Measurements from ENCODE around the gene CPN1.

The CPN1 gene

DNA sequence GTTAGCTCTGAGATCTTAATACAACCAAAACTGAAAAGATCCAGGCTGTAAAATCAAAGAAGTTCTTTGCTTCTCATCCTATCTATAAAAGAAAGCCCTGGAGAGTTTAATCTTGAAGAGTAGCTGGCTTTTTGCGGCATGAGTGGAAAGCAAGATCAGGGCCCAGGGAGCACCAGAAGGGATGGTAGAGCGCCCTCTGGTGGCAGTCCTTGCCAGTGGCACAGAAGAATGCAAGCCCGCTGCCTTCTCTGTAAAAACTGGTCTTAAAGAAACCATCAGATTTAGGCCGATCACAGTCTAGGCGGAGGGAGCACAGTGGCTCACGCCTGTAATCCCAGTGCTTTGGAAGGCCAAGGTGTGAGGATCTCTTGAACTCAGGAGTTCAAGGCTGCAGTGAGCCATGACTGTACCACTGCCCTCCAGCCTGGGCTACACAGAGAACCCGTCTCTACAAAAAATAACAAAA is 35.6 kb downstream of the CPN1 start:
- Histone ChIP-seq H3K4me1 (ENCODE audit: control insufficient read depth, insufficient read depth, low read length) (peaks cover 2% of the 10 kb centered on the region), H3K27ac (ENCODE audit: low read length) (no peak overlapping the region), H3K36me3 (ENCODE audit: control insufficient read depth in 2 of 2, insufficient read depth in 2 of 2, low read length in 2 of 2) (no peaks in the 10 kb centered on the region), H3K9me3 (ENCODE audit: control insufficient read depth in 2 of 2, low read length in 2 of 2) (no peaks in the 10 kb centered on the region), H3K27me3 (ENCODE audit: control insufficient read depth in 1 of 2, insufficient read depth in 2 of 2, low read length in 2 of 2) (no peaks in the 10 kb centered on the region), H3K9ac (ENCODE audit: low read length in 2 of 2) (no peak overlapping the region), H3K4me3 (ENCODE audit: low read length in 2 of 2) (no peak overlapping the region)

DNA sequence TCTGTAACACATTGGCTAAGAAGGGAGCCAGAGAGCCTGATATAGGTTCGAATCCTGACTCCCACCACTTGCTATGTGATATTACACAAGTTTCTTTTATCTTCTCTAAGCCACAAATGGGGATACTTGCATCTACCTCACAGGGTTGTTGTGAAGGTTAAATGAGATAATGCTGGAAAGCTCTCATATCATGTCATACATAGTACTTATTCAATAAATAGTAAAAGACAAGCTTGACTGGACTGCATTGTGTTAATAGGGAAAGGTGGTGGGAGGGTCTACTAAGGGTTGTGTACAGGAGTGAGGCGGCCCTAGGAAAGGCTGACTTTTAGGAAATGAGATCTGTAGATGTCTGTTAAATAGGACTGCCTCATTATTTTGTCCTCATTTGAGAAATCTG is 36.1 kb downstream of the CPN1 start:
- no peaks in the 10 kb centered on the region for H3K36me3 ChIP-seq (ENCODE audit: control insufficient read depth in 2 of 2, insufficient read depth in 2 of 2, low read length in 2 of 2)
- no peak overlapping the region for H3K4me3 ChIP-seq (ENCODE audit: low read length in 2 of 2)
- no peaks in the 10 kb centered on the region for H3K27me3 ChIP-seq (ENCODE audit: control insufficient read depth in 1 of 2, insufficient read depth in 2 of 2, low read length in 2 of 2)
- no peak overlapping the region for H3K9ac ChIP-seq (ENCODE audit: low read length in 2 of 2)
- H3K4me1 ChIP-seq (ENCODE audit: control insufficient read depth, insufficient read depth, low read length) = peaks cover 2% of the 10 kb centered on the region
- H3K9me3 ChIP-seq (ENCODE audit: control insufficient read depth in 2 of 2, low read length in 2 of 2) = no peaks in the 10 kb centered on the region
- no peak overlapping the region for H3K27ac ChIP-seq (ENCODE audit: low read length)

DNA sequence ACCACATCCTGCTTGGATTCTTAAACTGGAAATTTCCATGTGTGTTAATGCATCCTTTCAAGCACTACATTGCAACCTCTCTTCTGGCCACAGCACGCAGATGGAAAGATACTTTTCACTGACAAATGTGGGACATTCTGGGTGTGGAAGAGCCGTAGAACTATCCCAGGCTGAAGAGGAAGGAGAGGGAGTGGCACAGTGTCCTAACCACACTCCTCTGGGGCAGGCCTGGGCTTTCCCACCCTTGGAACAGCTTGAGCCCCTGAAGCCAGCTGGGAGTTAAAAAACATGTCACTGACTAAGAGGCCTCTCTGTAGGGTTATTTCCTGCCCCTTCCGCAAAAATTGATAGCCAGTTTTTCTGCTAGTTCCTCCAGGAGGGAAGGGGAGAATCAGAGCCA is 37.9 kb downstream of the CPN1 start:
- H3K27ac ChIP-seq (ENCODE audit: low read length) = peak overlapping the region; percentile 11
- H3K4me1 ChIP-seq (ENCODE audit: control insufficient read depth, insufficient read depth, low read length) = peaks cover 2% of the 10 kb centered on the region
- no peaks in the 10 kb centered on the region for H3K36me3 ChIP-seq (ENCODE audit: control insufficient read depth in 2 of 2, insufficient read depth in 2 of 2, low read length in 2 of 2)
- H3K9me3 ChIP-seq (ENCODE audit: control insufficient read depth in 2 of 2, low read length in 2 of 2) = no peaks in the 10 kb centered on the region
- no peaks in the 10 kb centered on the region for H3K27me3 ChIP-seq (ENCODE audit: control insufficient read depth in 1 of 2, insufficient read depth in 2 of 2, low read length in 2 of 2)
- no peak overlapping the region for H3K4me3 ChIP-seq (ENCODE audit: low read length in 2 of 2)
- no peak overlapping the region for H3K9ac ChIP-seq (ENCODE audit: low read length in 2 of 2)

DNA sequence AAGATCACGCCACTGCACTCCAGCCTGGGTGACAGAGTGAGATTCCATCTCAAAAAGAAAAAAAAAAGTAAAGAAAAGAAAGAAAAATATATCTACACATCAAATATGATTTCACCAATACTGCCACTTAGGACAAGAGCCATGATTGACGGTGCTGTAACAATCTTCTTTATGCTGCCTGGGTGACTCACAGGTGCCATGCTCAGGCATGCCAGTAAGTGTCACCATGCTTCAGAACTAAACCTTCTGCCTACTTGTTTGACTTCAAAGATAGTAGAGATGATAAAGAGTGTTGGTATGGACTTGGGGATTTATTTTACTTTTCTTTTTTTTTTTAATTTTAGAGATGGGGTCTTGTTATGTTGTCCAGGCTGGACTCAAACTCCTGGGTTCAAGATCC is 38.3 kb downstream of the CPN1 start:
- H3K36me3 ChIP-seq (ENCODE audit: control insufficient read depth in 2 of 2, insufficient read depth in 2 of 2, low read length in 2 of 2) = no peaks in the 10 kb centered on the region
- H3K27ac ChIP-seq (ENCODE audit: low read length) = no peak overlapping the region
- no peak overlapping the region for H3K4me3 ChIP-seq (ENCODE audit: low read length in 2 of 2)
- H3K9ac ChIP-seq (ENCODE audit: low read length in 2 of 2) = no peak overlapping the region
- H3K4me1 ChIP-seq (ENCODE audit: control insufficient read depth, insufficient read depth, low read length) = peaks cover 2% of the 10 kb centered on the region
- H3K9me3 ChIP-seq (ENCODE audit: control insufficient read depth in 2 of 2, low read length in 2 of 2) = no peaks in the 10 kb centered on the region
- H3K27me3 ChIP-seq (ENCODE audit: control insufficient read depth in 1 of 2, insufficient read depth in 2 of 2, low read length in 2 of 2) = no peaks in the 10 kb centered on the region

DNA sequence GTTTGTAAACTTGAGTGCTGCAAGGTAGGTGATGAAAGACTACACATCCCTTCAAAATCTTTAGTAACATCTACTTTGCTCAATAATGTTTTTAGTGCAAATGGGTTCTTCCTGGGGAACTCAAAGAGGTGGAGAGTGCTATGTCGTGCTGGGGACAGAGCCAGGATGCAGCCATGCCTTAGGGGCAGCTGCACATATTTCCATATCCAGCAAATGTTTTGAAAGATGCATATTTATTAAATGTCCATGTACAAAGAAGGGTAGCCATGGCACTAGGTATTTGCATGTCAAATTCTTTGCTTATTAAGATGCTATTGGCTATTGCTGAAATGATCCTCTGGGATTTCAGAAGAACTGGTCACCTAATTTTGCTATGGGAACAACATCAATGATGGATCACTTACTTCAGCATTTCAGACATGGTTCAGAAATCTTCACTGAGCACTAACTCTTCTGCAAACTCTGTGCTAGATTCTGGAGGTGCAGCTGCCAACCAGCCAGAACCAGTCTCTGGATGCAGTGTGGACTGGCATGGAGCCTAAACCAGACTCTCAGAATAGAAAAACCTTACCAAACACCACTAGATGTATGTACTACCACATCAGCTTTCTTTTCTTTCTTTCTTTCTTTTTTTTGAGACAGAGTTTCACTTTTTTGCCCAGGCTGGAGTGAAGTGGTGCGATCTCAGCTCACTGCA is 40.2 kb downstream of the CPN1 start:
- Histone ChIP-seq H3K4me1 (ENCODE audit: control insufficient read depth, insufficient read depth, low read length) (peaks cover 2% of the 10 kb centered on the region), H3K27me3 (ENCODE audit: control insufficient read depth in 1 of 2, insufficient read depth in 2 of 2, low read length in 2 of 2) (no peaks in the 10 kb centered on the region), H3K9ac (ENCODE audit: low read length in 2 of 2) (no peak overlapping the region), H3K27ac (ENCODE audit: low read length) (no peak overlapping the region), H3K36me3 (ENCODE audit: control insufficient read depth in 2 of 2, insufficient read depth in 2 of 2, low read length in 2 of 2) (no peaks in the 10 kb centered on the region), H3K4me3 (ENCODE audit: low read length in 2 of 2) (no peak overlapping the region), H3K9me3 (ENCODE audit: control insufficient read depth in 2 of 2, low read length in 2 of 2) (no peaks in the 10 kb centered on the region)

DNA sequence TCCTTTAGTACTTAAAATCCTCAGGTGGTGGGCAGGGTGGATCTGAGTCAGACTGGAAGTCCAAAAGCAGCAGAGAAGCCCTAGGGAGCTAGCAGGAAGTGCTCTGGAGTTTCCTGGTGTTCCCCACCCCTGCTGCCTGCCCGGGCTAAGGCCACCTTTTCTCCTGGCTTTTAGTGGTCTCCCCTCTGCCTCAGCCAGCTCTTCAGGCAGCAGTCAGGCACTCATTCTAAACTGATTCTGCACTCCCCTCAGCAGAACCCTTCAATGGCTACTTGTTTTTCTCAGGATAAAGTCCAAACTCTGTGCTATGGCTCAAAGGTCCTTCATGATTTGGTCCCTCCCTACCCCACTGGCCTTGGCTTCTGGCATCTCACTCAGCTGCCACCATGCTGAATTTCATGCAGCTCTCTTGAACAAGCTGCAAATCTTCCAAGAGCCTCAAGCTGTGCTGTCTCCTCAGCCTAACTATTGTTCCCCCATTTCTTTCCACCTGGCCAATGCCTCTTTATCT is 43.1 kb downstream of the CPN1 start:
- H3K9ac ChIP-seq (ENCODE audit: low read length in 2 of 2) = no peak overlapping the region
- H3K4me1 ChIP-seq (ENCODE audit: control insufficient read depth, insufficient read depth, low read length) = peaks cover 1% of the 10 kb centered on the region
- H3K4me3 ChIP-seq (ENCODE audit: low read length in 2 of 2) = no peak overlapping the region
- H3K36me3 ChIP-seq (ENCODE audit: control insufficient read depth in 2 of 2, insufficient read depth in 2 of 2, low read length in 2 of 2) = no peaks in the 10 kb centered on the region
- no peak overlapping the region for H3K27ac ChIP-seq (ENCODE audit: low read length)
- H3K27me3 ChIP-seq (ENCODE audit: control insufficient read depth in 1 of 2, insufficient read depth in 2 of 2, low read length in 2 of 2) = no peaks in the 10 kb centered on the region
- no peaks in the 10 kb centered on the region for H3K9me3 ChIP-seq (ENCODE audit: control insufficient read depth in 2 of 2, low read length in 2 of 2)

DNA sequence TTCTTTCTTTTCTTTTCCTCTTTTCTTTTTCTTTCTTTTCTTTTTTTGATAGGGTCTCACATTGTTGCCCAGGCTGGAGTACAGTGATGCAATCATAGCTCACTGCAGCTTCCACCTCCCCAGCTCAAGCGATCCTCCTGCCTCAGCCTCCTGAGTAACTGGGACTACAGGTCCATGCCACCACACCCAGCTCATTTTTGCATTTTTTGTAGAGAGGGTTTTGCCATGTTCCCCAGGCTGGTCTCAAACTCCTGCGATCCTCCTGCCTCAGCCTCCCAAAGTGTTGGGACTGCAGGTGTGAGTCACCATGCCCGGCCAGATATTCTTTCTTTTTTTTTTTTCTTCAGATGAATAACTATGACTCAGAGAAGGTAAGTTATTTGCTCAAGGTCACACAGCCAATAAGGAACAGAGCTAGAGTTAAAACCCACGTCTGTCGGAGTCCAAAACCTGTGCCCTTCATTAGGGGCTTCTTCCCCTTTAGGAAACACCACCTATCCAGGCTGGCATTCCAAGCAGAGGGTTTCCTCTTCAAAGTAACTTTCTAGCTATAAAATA is 43.8 kb downstream of the CPN1 start:
- Histone ChIP-seq H3K9ac (ENCODE audit: low read length in 2 of 2) (no peak overlapping the region), H3K27me3 (ENCODE audit: control insufficient read depth in 1 of 2, insufficient read depth in 2 of 2, low read length in 2 of 2) (no peaks in the 10 kb centered on the region), H3K36me3 (ENCODE audit: control insufficient read depth in 2 of 2, insufficient read depth in 2 of 2, low read length in 2 of 2) (no peaks in the 10 kb centered on the region), H3K9me3 (ENCODE audit: control insufficient read depth in 2 of 2, low read length in 2 of 2) (no peaks in the 10 kb centered on the region), H3K27ac (ENCODE audit: low read length) (no peak overlapping the region), H3K4me3 (ENCODE audit: low read length in 2 of 2) (no peak overlapping the region), H3K4me1 (ENCODE audit: control insufficient read depth, insufficient read depth, low read length) (no peaks in the 10 kb centered on the region)

DNA sequence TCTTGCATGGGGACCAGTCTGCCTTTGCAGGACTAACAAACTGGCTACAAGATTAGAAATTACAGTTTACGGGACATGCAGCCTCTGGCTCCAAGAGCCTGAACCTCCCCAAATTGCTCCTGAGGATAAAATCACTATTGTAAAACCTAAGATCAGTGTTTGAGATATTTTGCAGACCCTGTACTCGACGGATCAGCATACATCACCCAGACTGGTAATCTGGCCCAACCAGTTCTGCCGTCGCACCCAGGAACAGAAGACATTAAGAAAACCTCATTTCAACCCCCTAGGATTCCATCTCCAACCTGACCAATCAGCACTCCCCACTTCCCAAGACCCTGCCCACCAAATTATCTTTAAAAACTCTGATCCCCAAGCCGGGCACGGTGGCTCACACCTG is 44.8 kb downstream of the CPN1 start:
- no peaks in the 10 kb centered on the region for H3K27me3 ChIP-seq (ENCODE audit: control insufficient read depth in 1 of 2, insufficient read depth in 2 of 2, low read length in 2 of 2)
- no peaks in the 10 kb centered on the region for H3K36me3 ChIP-seq (ENCODE audit: control insufficient read depth in 2 of 2, insufficient read depth in 2 of 2, low read length in 2 of 2)
- no peak overlapping the region for H3K27ac ChIP-seq (ENCODE audit: low read length)
- H3K4me1 ChIP-seq (ENCODE audit: control insufficient read depth, insufficient read depth, low read length) = no peaks in the 10 kb centered on the region
- H3K9ac ChIP-seq (ENCODE audit: low read length in 2 of 2) = no peak overlapping the region
- H3K9me3 ChIP-seq (ENCODE audit: control insufficient read depth in 2 of 2, low read length in 2 of 2) = no peaks in the 10 kb centered on the region
- H3K4me3 ChIP-seq (ENCODE audit: low read length in 2 of 2) = no peak overlapping the region

DNA sequence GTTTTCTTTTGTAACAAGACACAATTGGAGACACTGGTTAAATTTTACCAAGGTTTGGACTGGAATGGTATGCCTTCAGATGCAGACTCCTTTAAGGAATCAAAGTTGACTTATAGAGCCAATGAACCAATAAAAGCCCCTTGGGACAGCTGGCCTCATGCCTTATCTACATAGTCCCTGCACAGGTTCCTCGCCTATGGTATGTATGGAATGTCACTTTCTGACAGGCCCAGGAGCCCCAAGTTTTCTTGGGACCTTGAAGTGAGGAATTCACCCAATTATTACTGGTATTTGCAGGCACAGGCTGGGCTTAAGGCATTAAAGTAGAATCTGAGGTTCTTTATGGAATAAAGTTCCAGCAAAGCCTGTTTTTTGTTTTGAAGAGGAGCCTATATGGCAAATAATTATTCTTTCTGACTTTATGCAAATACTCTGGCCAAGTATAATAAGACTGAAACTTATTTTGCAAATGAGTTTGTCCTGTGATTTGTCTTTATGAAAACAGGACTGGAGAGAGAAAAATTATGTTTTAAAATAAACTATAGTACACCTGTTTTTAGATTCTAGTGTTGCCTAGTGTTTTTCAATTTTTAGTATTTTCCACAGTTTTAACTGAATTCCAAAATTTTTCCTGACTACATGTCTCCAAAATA is 47.8 kb downstream of the CPN1 start:
- no peak overlapping the region for H3K4me3 ChIP-seq (ENCODE audit: low read length in 2 of 2)
- H3K9ac ChIP-seq (ENCODE audit: low read length in 2 of 2) = no peak overlapping the region
- no peaks in the 10 kb centered on the region for H3K4me1 ChIP-seq (ENCODE audit: control insufficient read depth, insufficient read depth, low read length)
- no peaks in the 10 kb centered on the region for H3K36me3 ChIP-seq (ENCODE audit: control insufficient read depth in 2 of 2, insufficient read depth in 2 of 2, low read length in 2 of 2)
- no peak overlapping the region for H3K27ac ChIP-seq (ENCODE audit: low read length)
- H3K9me3 ChIP-seq (ENCODE audit: control insufficient read depth in 2 of 2, low read length in 2 of 2) = no peaks in the 10 kb centered on the region
- no peaks in the 10 kb centered on the region for H3K27me3 ChIP-seq (ENCODE audit: control insufficient read depth in 1 of 2, insufficient read depth in 2 of 2, low read length in 2 of 2)

DNA sequence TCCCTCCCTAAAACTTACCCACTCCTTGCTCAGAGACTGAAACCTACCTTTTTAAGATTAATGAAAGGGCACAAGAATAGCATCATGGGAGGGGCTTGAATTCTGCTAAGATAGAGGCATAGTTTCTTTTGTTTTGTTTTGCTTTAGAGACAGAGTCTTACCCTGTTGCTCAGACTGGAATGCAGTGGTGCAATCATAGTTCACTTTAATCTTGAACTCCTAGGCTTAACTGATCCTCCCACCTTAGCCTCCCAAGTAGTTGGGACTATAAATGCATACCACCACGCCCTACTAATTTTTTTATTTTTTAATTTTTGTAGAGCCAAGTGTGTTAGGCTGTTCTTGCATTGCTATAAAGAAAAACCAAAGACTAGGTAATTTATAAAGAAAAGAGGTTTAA is 54.3 kb downstream of the CPN1 start:
- no peak overlapping the region for H3K4me3 ChIP-seq (ENCODE audit: low read length in 2 of 2)
- no peaks in the 10 kb centered on the region for H3K36me3 ChIP-seq (ENCODE audit: control insufficient read depth in 2 of 2, insufficient read depth in 2 of 2, low read length in 2 of 2)
- no peak overlapping the region for H3K27ac ChIP-seq (ENCODE audit: low read length)
- H3K27me3 ChIP-seq (ENCODE audit: control insufficient read depth in 1 of 2, insufficient read depth in 2 of 2, low read length in 2 of 2) = no peaks in the 10 kb centered on the region
- peaks cover 0 to 2% of the 10 kb centered on the region in 2 donors for H3K9me3 ChIP-seq (ENCODE audit: control insufficient read depth in 2 of 2, low read length in 2 of 2)
- H3K4me1 ChIP-seq (ENCODE audit: control insufficient read depth, insufficient read depth, low read length) = peaks cover 3% of the 10 kb centered on the region
- H3K9ac ChIP-seq (ENCODE audit: low read length in 2 of 2) = no peak overlapping the region

DNA sequence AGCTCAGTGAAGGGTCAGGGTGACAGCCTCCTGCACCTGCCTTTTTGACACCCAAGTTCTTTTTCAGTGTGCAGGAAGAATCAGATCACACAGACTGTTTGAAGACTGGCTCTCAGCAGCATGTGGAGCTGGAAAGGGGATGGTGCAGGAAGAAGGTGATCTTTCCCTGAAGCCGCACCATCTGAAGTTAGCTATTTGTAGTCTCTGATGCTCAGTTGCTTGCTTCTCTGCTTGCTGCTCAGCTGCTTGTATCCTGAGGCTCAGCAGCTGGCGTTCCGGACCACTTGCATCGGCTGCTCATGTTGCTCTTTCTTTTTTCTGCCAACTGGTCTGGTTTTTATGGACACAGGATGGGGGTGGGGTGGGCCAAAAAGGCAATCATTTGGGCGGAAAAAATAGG is 56.1 kb downstream of the CPN1 start:
- no peak overlapping the region for H3K27ac ChIP-seq (ENCODE audit: low read length)
- H3K4me1 ChIP-seq (ENCODE audit: control insufficient read depth, insufficient read depth, low read length) = peaks cover 3% of the 10 kb centered on the region
- H3K27me3 ChIP-seq (ENCODE audit: control insufficient read depth in 1 of 2, insufficient read depth in 2 of 2, low read length in 2 of 2) = no peaks in the 10 kb centered on the region
- peaks cover 0 to 2% of the 10 kb centered on the region in 2 donors for H3K9me3 ChIP-seq (ENCODE audit: control insufficient read depth in 2 of 2, low read length in 2 of 2)
- no peaks in the 10 kb centered on the region for H3K36me3 ChIP-seq (ENCODE audit: control insufficient read depth in 2 of 2, insufficient read depth in 2 of 2, low read length in 2 of 2)
- H3K4me3 ChIP-seq (ENCODE audit: low read length in 2 of 2) = no peak overlapping the region
- no peak overlapping the region for H3K9ac ChIP-seq (ENCODE audit: low read length in 2 of 2)

Data from stomach smooth muscle (tissue), 2 donors.